SK-N-SH treated with all-trans-retinoic acid at 6 μM for 48 hours (cell line): ENCODE data around the gene NRG4.

Source experiments
- ATAC-seq: fragments of 200-7000 bp; cut with Tn5 transposase; 3 replicates; pipeline ENCODE4 v1.9.1; 2020; ENCODE audit warnings: mild to moderate bottlenecking, moderate library complexity
- ARNTL ChIP-seq: fragments of 450-650 bp; formaldehyde crosslinking; IDR thresholded peaks from 2 replicates; pipeline ENCODE4 v1.5.0; 2020; ENCODE audit warnings: low read depth, mild to moderate bottlenecking, moderate library complexity, borderline replicate concordance
- BACH2 ChIP-seq: fragments of 250-450 bp; sonication (Bioruptor Pico); IDR thresholded peaks from 2 replicates; pipeline ENCODE4 v1.9.0; 2021; ENCODE audit warnings: mild to moderate bottlenecking, borderline replicate concordance
- CREB5 ChIP-seq: fragments of 250-450 bp; sonication (Bioruptor Pico); IDR thresholded peaks from 2 replicates; pipeline ENCODE4 v1.5.1; 2020; ENCODE audit warnings: low read depth, mild to moderate bottlenecking, moderate library complexity
- CSRNP3 ChIP-seq: fragments of 250-450 bp; sonication (Bioruptor Pico); IDR thresholded peaks from 2 replicates; pipeline ENCODE4 v1.5.1; 2021; ENCODE audit warnings: mild to moderate bottlenecking, moderate library complexity
- GLIS3 ChIP-seq: fragments of 250-450 bp; sonication (Bioruptor Pico); IDR thresholded peaks from 2 replicates; pipeline ENCODE4 v1.5.0; 2020; ENCODE audit warnings: mild to moderate bottlenecking, moderate library complexity
- ISL1 ChIP-seq: fragments of 250-450 bp; sonication (Bioruptor Pico); IDR thresholded peaks from 2 replicates; pipeline ENCODE4 v2.1.2; 2022; ENCODE audit warnings: mild to moderate bottlenecking, moderate library complexity
- PATZ1 ChIP-seq: fragments of 250-450 bp; sonication (Bioruptor Pico); IDR thresholded peaks from 2 replicates; pipeline ENCODE4 v1.8.0; 2020; ENCODE audit warnings: mild to moderate bottlenecking, moderate library complexity, borderline replicate concordance
- POU6F1 ChIP-seq: fragments of 250-450 bp; sonication (Bioruptor Pico); IDR thresholded peaks from 2 replicates; pipeline ENCODE4 v1.8.0; 2021; ENCODE audit warnings: low read depth, mild to moderate bottlenecking, moderate library complexity, borderline replicate concordance
- RARB ChIP-seq: fragments of 250-450 bp; sonication (Bioruptor Pico); IDR thresholded peaks from 2 replicates; pipeline ENCODE4 v1.8.0; 2021; ENCODE audit warnings: mild to moderate bottlenecking, moderate library complexity
- SNAI2 ChIP-seq: fragments of 250-450 bp; sonication (Bioruptor Pico); IDR thresholded peaks from 2 replicates; pipeline ENCODE4 v1.5.0; 2020; ENCODE audit warnings: mild to moderate bottlenecking, moderate library complexity
- TSHZ2 ChIP-seq: fragments of 250-450 bp; sonication (Bioruptor Pico); IDR thresholded peaks from 2 replicates; pipeline ENCODE4 v1.5.0; 2020; ENCODE audit warnings: mild to moderate bottlenecking, moderate library complexity
- ZC3H10 ChIP-seq: fragments of 250-450 bp; sonication (Bioruptor Pico); IDR thresholded peaks from 2 replicates; pipeline ENCODE4 v1.5.1; 2021; ENCODE audit warnings: mild to moderate bottlenecking, moderate library complexity
- ZFP3 ChIP-seq: fragments of 250-450 bp; sonication (Bioruptor Pico); IDR thresholded peaks from 2 replicates; pipeline ENCODE4 v1.5.0; 2020; ENCODE audit warnings: mild to moderate bottlenecking, moderate library complexity
- ZNF565 ChIP-seq: fragments of 450-650 bp; formaldehyde crosslinking; conservative IDR thresholded peaks from 2 replicates; pipeline ENCODE4 v1.5.0; 2020; ENCODE audit warnings: low read depth, mild to moderate bottlenecking, moderate library complexity
- ZNF70 ChIP-seq: fragments of 450-650 bp; formaldehyde crosslinking; IDR thresholded peaks from 2 replicates; pipeline ENCODE4 v1.5.0; 2020; ENCODE audit warnings: mild to moderate bottlenecking, moderate library complexity
- ZNF8 ChIP-seq: fragments of 450-650 bp; formaldehyde crosslinking; IDR thresholded peaks from 2 replicates; pipeline ENCODE4 v1.5.0; 2020; ENCODE audit warnings: mild to moderate bottlenecking, moderate library complexity

The NRG4 gene

GRCh38 chr15:75945953-75946352, 66.3 kb downstream of the NRG4 start (continued):
- no peak for TF ChIP-seq ZC3H10 (CRISPR knock-in tag)
- TF ChIP-seq SNAI2 (CRISPR knock-in tag) = no peak
- no peak for TF ChIP-seq ISL1 (CRISPR knock-in tag)
- no peak for TF ChIP-seq POU6F1 (CRISPR knock-in tag)
- no peak for TF ChIP-seq GLIS3 (CRISPR knock-in tag)
- TF ChIP-seq ZNF70 (CRISPR knock-in tag) = no peak
- no peak for TF ChIP-seq ZNF8 (CRISPR knock-in tag)
- TF ChIP-seq CSRNP3 (CRISPR knock-in tag) = no peak

- TF ChIP-seq POU6F1 (CRISPR knock-in tag) = no peak
- peak; percentile 30 for ATAC-seq
Measured at GRCh38 chr15:75943713-75944215, 68.5 kb downstream of the NRG4 start.

GRCh38 chr15:75943246-75943645, 69.0 kb downstream of the NRG4 start:
- TF ChIP-seq ZC3H10 (CRISPR knock-in tag) (no peak), RARB (CRISPR knock-in tag) (no peak), TSHZ2 (CRISPR knock-in tag) (no peak), ISL1 (CRISPR knock-in tag) (no peak), GLIS3 (CRISPR knock-in tag) (no peak), POU6F1 (CRISPR knock-in tag) (no peak), ARNTL (no peak), BACH2 (CRISPR knock-in tag) (no peak), PATZ1 (no peak), CREB5 (CRISPR knock-in tag) (no peak), ZFP3 (CRISPR knock-in tag) (no peak), SNAI2 (CRISPR knock-in tag) (no peak), ZNF565 (CRISPR knock-in tag) (no peak)
- no peak; the same call in 1 of the 3 replicates for ATAC-seq
